ENCODE measurements around the gene CPSF4L. TPM values are rescaled to one million over a fixed set of nuclear protein-coding genes. Genes with fewer than 3 reads are reported as not detected.

CPSF4L gene
- total and polyA plus RNA-seq, 11 donors: not detected

- 18 to 40% (median 22%) methylated on average over 22 to 23 of the region's 23 CpGs for WGBS, 4 donors
- Histone ChIP-seq H3K4me1 (peaks cover 28 to 80% (median 72%) of the 10 kb centered on the region in 12 donors), H3K27ac (peak overlapping the region; percentile 85 to 100 (median 98)), H3K36me3 (no peaks in the 10 kb centered on the region), H3K4me3 (peak overlapping the region in 11 of 12 donors; percentile 87 to 100 (median 95)), H3K27me3 (no peaks in the 10 kb centered on the region), H3K9me3 (no peaks in the 10 kb centered on the region)
- peak in 3 of 4 donors; percentile 10 to 39 (median 23) for ATAC-seq
- TF ChIP-seq POLR2A (IDR thresholded peaks at IDR 0.05): peak in 1 of 2 donors; percentile 55
- TF ChIP-seq CTCF (IDR thresholded peaks at IDR 0.05): no peak
- DNase-seq: peak; percentile 82 to 92 (median 88)
- intact Hi-C loops (cut with DNase I): loop anchor here in 2 of 10 donors (2.0 to 10.0 kb wide), 2 partner anchors 15 to 53 kb away; no protein-coding TSS in a partner anchor
These were observed 46.5 kb upstream of the CPSF4L start for GRCh38 chr17:73308017-73308823.

DNA sequence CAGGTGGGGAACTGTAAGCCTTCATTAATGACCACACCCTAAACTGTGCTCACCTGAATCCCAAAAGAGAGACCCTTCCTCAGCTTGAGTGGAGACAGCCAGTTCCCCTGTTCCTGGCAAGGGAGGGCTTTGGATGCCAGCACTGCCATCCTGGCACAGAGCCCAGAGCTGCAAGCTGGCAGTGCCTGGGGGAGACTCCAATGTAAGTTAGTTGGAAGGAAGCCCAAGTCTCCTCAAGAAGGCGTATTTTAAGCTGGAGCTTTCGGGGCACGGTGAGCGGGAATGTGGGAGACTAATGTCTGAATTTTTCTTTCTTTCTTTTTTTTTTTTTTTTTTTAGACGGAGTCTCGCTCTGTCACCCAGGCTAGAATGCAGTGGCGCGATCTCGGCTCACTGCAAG lies 45.5 kb upstream of the CPSF4L start:
- intact Hi-C loops (cut with DNase I): loop anchor here in 2 of 10 donors (2.0 to 10.0 kb wide), 2 partner anchors 14 to 52 kb away; no protein-coding TSS in a partner anchor

DNA sequence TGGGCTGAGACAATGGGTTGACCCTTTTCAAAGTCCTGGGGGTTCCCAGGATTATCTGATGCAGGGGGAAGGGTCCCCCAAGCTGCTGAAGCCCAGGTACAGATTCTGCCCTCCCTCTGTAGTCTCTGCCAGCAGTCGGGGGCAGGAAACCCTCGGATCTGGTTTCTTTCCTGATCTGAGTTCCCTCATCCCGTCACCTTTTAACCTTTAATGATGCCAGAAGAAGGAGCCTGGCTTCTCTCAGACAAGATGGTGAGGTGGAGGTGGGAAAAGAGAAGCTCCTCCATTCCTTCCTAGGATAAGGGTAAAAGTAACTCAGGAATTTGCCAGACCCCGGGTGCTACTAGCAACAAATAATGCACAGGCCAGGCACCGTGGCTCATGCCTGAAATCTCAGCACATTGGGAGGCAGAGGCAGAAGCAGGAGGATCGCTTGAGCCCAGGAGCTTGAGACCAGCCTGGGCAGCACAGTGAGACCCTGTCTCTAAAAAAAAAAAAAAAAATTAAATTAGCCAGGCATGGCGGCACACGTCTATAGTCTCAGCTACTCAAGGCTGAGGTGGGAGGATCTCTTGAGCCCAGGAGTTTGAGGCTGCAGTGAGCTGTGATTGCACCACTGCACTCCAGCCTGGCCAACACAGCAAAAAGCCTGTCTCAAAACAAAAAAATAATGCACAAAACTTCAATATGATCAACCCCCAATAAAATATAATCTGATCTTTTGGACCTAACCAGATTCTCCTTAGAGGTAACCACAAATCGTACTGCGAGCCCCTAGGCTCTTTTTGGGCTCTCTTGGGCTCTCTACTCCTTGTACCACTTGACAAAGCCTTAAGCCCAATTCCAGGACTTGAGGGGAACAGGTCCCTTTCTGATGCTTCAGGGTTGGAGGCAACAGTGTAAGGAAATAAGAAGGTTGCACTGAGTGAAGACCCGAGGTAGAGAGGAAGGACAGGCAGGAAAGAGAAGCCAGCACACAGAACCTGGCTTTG lies 44.5 kb upstream of the CPSF4L start:
- WGBS, 4 donors: 45 to 58% (median 52%) methylated on average over 11 of the region's 11 CpGs
- ATAC-seq (no peak), DNase-seq (no peak)
- Histone ChIP-seq H3K4me3 (peak overlapping the region in 10 of 12 donors; percentile 2 to 98 (median 46)), H3K4me1 (peaks cover 35 to 91% (median 76%) of the 10 kb centered on the region in 12 donors), H3K9me3 (no peaks in the 10 kb centered on the region), H3K36me3 (no peaks in the 10 kb centered on the region), H3K27ac (peak overlapping the region; percentile 69 to 100 (median 98)), H3K27me3 (no peaks in the 10 kb centered on the region)
- TF ChIP-seq CTCF (IDR thresholded peaks at IDR 0.05) (no peak), POLR2A (IDR thresholded peaks at IDR 0.05) (no peak)
- intact Hi-C loops (cut with DNase I): loop anchor here in 2 of 10 donors (2.0 to 10.0 kb wide), 2 partner anchors 13 to 51 kb away; no protein-coding TSS in a partner anchor

More for the DNA sequence above, 45.5 kb upstream of the CPSF4L start:
- ATAC-seq (no peak), DNase-seq (peak in 2 of 5 donors; percentile 55 to 74)
- Histone ChIP-seq H3K27me3 (no peaks in the 10 kb centered on the region), H3K27ac (peak overlapping the region; percentile 69 to 100 (median 98)), H3K36me3 (no peaks in the 10 kb centered on the region), H3K4me3 (peak overlapping the region in 3 of 12 donors; percentile 1 to 98 (median 93)), H3K9me3 (no peaks in the 10 kb centered on the region), H3K4me1 (peaks cover 34 to 81% (median 74%) of the 10 kb centered on the region in 12 donors)
- no peak for TF ChIP-seq POLR2A (IDR thresholded peaks at IDR 0.05)
- no peak for TF ChIP-seq CTCF (IDR thresholded peaks at IDR 0.05)
- WGBS, 4 donors: 58 to 68% (median 66%) methylated on average over 7 to 9 of the region's 9 CpGs

All from heart left ventricle (tissue), 16 donors.